Activated naive CD4-positive, alpha-beta T cell treated with anti-CD3 and anti-CD28 coated beads, Interleukin-2, amount 50 U/mL, for 72 hours (primary cell): Measurements from ENCODE around the gene PRELID2. TPM values are rescaled to one million over a fixed set of nuclear protein-coding genes. Genes with fewer than 3 reads are reported as not detected.
"Not testable (repeated sequence)": the region's sequence is repeated elsewhere in the genome, so short reads cannot be mapped to it uniquely, and the experiment has no call there.

Source experiments
- ATAC-seq, 2 donors: fragments of 150-1000 bp; cut with Tn5 transposase; 2 replicates each; pipeline ENCODE4 v1.10.0; 2021; ENCODE audit warnings: mild to moderate bottlenecking in 2 of 2, moderate library complexity in 2 of 2
- DNase-seq, 2 donors: peaks; one replicate each; pipeline ENCODE4 v3.0.0; 2021 to 2022; ENCODE audit warnings: low spot score in 2 of 2
- H3K27ac Mint-ChIP-seq, 2 donors: one replicate each; pipeline ENCODE4 v1.8.0; 2022; ENCODE audit warnings: mild to moderate bottlenecking in 2 of 2, mixed read lengths in 2 of 2
- H3K36me3 Mint-ChIP-seq, 2 donors: one replicate each; pipeline ENCODE4 v1.8.0; 2022; ENCODE audit warnings: mixed read lengths in 2 of 2
- H3K9me3 Mint-ChIP-seq, 2 donors: one replicate each; pipeline ENCODE4 v1.8.0; 2022; ENCODE audit warnings: mixed read lengths in 2 of 2
- total RNA-seq, 2 donors: library from RNA; stranded (reverse); gene quantifications; one replicate each; pipeline ENCODE4 v1.2.3, GENCODE V29; 2022

The PRELID2 gene
- total RNA-seq, 2 donors from 2014 or later = 0.43 to 10.7 TPM

GRCh38 chr5:145738227-145738626 is 96.9 kb downstream of the PRELID2 start:
- H3K9me3 Mint-ChIP-seq = peaks cover 0 to 5% of the 10 kb centered on the region in 2 donors
- H3K36me3 Mint-ChIP-seq = no peaks in the 10 kb centered on the region
- DNase-seq (no peak), ATAC-seq (no peak)
- no peak overlapping the region for H3K27ac Mint-ChIP-seq

DNA sequence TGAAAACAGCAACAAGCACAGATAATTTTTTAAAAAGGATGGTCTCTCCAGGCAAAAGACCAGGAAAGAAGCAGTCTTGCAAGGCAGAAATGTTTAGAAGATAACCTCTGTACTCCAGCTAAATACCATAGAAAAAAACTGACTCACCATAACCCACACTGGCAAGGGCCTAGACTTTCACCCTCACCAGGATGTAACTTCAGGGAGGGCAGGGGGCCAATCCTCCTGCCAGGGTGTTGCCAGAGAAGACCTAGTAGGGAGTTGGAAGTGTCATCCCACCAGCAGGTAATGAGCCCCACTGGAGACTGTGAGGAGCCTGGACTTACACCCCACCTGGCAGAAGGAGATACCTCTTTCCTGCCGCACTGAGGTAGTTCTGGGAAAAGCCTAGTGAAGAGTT is 97.6 kb downstream of the PRELID2 start:
- DNase-seq (no peak), ATAC-seq (no peak)
- H3K9me3 Mint-ChIP-seq = peaks cover 0 to 5% of the 10 kb centered on the region in 2 donors
- no peak overlapping the region for H3K27ac Mint-ChIP-seq
- H3K36me3 Mint-ChIP-seq = no peaks in the 10 kb centered on the region

DNA sequence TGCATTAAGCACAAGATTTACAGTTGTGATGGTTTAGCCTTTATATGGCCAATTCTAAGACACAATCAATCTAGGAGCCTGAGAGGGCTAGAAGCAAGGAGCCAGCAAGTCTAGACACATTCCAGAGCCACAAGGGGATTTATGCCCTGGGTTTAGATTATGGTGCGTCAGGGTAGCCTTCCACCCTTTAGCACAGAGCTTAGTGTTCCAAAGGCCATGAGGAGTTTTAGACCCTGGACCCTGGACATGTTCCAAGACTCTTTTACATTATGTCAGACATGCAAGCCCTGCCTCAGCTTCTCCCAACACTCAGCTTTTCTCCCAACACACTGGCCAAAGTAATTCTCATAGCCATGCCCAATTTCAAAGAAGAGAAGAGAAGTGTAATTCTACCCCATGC is 105.2 kb downstream of the PRELID2 start:
- Mint-ChIP-seq H3K9me3 (peaks cover 15 to 34% of the 10 kb centered on the region in 2 donors), H3K36me3 (peaks cover 0 to 27% of the 10 kb centered on the region in 2 donors)
- not testable (repeated sequence) for ATAC-seq, DNase-seq, H3K27ac Mint-ChIP-seq

DNA sequence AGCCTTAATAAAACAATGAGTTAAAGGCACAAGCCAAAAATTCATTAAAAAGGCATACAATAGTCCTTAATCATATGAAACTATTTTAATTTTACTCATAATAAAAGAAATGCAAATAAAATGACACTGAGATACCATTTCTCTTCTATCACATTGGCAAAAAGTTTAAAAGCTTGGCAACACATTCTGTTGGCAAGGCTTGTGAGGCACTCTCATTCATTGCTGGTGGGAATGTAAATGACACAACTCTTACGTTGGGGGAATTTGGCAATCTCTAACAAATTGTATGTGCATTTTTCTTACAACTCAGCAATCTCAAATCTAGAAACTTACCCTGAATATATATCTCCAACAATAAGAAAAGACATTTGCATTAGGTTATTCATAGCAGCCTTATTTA is 111.6 kb downstream of the PRELID2 start:
- Mint-ChIP-seq H3K9me3 (peaks cover 11 to 15% of the 10 kb centered on the region in 2 donors), H3K36me3 (peaks cover 0 to 13% of the 10 kb centered on the region in 2 donors), H3K27ac (no peak overlapping the region)
- DNase-seq (no peak), ATAC-seq (no peak)

DNA sequence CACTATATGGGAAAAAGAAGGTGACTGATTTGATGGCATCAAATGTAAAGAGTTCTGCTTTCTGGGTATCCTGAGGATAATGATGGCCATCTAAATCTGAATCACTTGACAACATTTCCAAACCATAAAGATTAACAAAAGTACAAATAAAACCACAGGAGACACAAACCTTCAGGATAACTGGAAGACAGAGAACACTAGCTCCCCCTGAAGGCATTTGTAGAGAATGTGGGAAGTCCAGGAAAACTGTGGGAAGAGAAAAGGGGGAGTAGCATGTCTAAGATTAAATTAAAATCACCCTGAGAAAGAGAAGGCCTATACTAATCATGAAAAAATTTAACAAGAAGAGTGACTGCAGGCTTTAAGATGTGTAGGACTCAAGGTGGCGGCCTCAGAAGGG is 116.2 kb downstream of the PRELID2 start:
- Mint-ChIP-seq H3K27ac (no peak overlapping the region), H3K9me3 (no peaks in the 10 kb centered on the region), H3K36me3 (no peaks in the 10 kb centered on the region)
- DNase-seq (no peak), ATAC-seq (no peak)

DNA sequence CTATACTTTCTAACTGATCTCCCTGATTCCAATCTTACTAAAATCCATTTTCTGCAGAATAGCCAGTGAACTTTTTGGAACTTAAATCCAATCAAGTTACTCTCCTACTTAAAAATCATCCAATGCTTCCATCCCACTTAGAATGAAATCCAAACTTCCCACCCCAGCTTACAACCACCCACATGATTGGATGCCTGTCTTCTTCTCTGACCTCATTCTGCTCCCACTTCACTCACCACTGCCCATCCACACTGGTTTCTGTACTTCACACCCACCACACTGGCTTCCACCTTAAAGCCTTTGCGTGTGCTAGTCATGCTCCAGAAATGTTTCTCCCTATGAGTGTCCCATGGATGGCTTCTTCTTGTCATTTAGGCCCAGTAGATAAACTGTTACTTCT is 119.7 kb downstream of the PRELID2 start:
- DNase-seq (no peak), ATAC-seq (no peak)
- Mint-ChIP-seq H3K27ac (no peak overlapping the region), H3K36me3 (no peaks in the 10 kb centered on the region), H3K9me3 (no peaks in the 10 kb centered on the region)

- H3K9me3 Mint-ChIP-seq = no peaks in the 10 kb centered on the region
- H3K27ac Mint-ChIP-seq = no peak overlapping the region
- no peak for ATAC-seq
- no peak for DNase-seq
- no peaks in the 10 kb centered on the region for H3K36me3 Mint-ChIP-seq
These were observed 122.9 kb downstream of the PRELID2 start for GRCh38 chr5:145712245-145712644.

DNA sequence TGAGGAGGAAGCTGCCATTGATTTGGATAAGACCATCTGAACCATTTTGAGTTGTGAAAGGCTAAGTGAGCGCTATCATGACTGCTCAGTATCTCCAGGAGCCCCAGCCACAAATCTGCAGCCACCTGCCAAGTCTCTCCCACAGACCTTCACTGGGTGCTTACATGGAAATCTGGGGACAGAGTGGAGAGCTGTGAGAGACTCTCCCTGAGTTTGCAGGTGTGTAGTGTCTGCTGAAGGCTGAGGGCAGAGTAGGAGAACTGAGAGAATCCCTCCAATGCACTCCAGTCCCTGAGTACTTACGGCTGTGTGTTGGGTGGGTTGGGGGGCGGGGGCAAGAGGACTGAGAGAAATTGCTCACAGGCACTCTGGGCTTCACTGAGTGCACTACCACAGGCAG is 123.7 kb downstream of the PRELID2 start:
- DNase-seq = no peak
- no peaks in the 10 kb centered on the region for H3K9me3 Mint-ChIP-seq
- H3K27ac Mint-ChIP-seq = no peak overlapping the region
- H3K36me3 Mint-ChIP-seq = no peaks in the 10 kb centered on the region
- no peak for ATAC-seq

Other genes starting within 250 kb of the PRELID2 start
- not detected for gene GRXCR2, start 37.7 kb upstream of the PRELID2 start, total RNA-seq
- not detected for gene SH3RF2, start 101.2 kb upstream of the PRELID2 start, total RNA-seq